Memory B cell (primary cell): ENCODE data around the gene CD2.
A peak's percentile ranks its signal among the peaks of the same experiment; 100 is the strongest.

Experiments used
- ATAC-seq: fragments of 150-1000 bp; cut with Tn5 transposase; 2 replicates; pipeline ENCODE4 v1.10.0; 2021; ENCODE audit warnings: low read depth, mild to moderate bottlenecking, moderate library complexity
- DNase-seq, 2 donors: peaks; one replicate each; pipeline ENCODE4 v3.0.0; 2022; ENCODE audit warnings: low spot score in 2 of 2
- H3K27ac Mint-ChIP-seq: one replicate; pipeline ENCODE4 v1.8.0; 2022; ENCODE audit warnings: mild to moderate bottlenecking, moderate library complexity, mixed read lengths
- H3K27me3 Mint-ChIP-seq: one replicate; pipeline ENCODE4 v1.8.0; 2022; ENCODE audit warnings: mixed read lengths
- H3K36me3 Mint-ChIP-seq: one replicate; pipeline ENCODE4 v1.8.0; 2022; ENCODE audit warnings: mild to moderate bottlenecking, mixed read lengths
- H3K4me1 Mint-ChIP-seq: one replicate; pipeline ENCODE4 v1.8.0; 2022; ENCODE audit warnings: mixed read lengths
- H3K4me3 Mint-ChIP-seq: one replicate; pipeline ENCODE4 v1.8.0; 2022; ENCODE audit warnings: mild to moderate bottlenecking, moderate library complexity, mixed read lengths
- H3K9me3 Mint-ChIP-seq: one replicate; pipeline ENCODE4 v1.8.0; 2022; ENCODE audit warnings: mixed read lengths

CD2 gene

GRCh38 chr1:116760996-116761665 lies 6.9 kb downstream of the CD2 start:
- no peak for ATAC-seq
- Mint-ChIP-seq H3K27me3 (no peaks in the 10 kb centered on the region), H3K27ac (no peak overlapping the region), H3K4me3 (no peak overlapping the region), H3K9me3 (no peaks in the 10 kb centered on the region), H3K4me1 (no peaks in the 10 kb centered on the region), H3K36me3 (no peaks in the 10 kb centered on the region)
- DNase-seq: no peak

- no peak for ATAC-seq
- no peaks in the 10 kb centered on the region for H3K27me3 Mint-ChIP-seq
- no peaks in the 10 kb centered on the region for H3K9me3 Mint-ChIP-seq
- DNase-seq: no peak
- no peaks in the 10 kb centered on the region for H3K36me3 Mint-ChIP-seq
- no peak overlapping the region for H3K27ac Mint-ChIP-seq
- H3K4me1 Mint-ChIP-seq: no peaks in the 10 kb centered on the region
- H3K4me3 Mint-ChIP-seq: no peak overlapping the region
Observed at GRCh38 chr1:116762281-116762680, 8.1 kb downstream of the CD2 start.

GRCh38 chr1:116762781-116763115 lies 8.5 kb downstream of the CD2 start:
- H3K27ac Mint-ChIP-seq: no peak overlapping the region
- no peaks in the 10 kb centered on the region for H3K36me3 Mint-ChIP-seq
- ATAC-seq (no peak), DNase-seq (no peak)
- no peaks in the 10 kb centered on the region for H3K9me3 Mint-ChIP-seq
- H3K4me1 Mint-ChIP-seq: no peaks in the 10 kb centered on the region
- H3K27me3 Mint-ChIP-seq: no peaks in the 10 kb centered on the region
- H3K4me3 Mint-ChIP-seq: no peak overlapping the region

- Mint-ChIP-seq H3K9me3 (no peaks in the 10 kb centered on the region), H3K4me3 (no peak overlapping the region), H3K27me3 (no peaks in the 10 kb centered on the region), H3K4me1 (peaks cover 3% of the 10 kb centered on the region), H3K27ac (no peak overlapping the region), H3K36me3 (no peaks in the 10 kb centered on the region)
- ATAC-seq: no peak
- DNase-seq: no peak
Observed at GRCh38 chr1:116763116-116763786, 9.0 kb downstream of the CD2 start.

- peaks cover 9% of the 10 kb centered on the region for H3K4me1 Mint-ChIP-seq
- H3K27me3 Mint-ChIP-seq: no peaks in the 10 kb centered on the region
- H3K4me3 Mint-ChIP-seq: no peak overlapping the region
- ATAC-seq: no peak
- no peak overlapping the region for H3K27ac Mint-ChIP-seq
- H3K36me3 Mint-ChIP-seq: no peaks in the 10 kb centered on the region
- H3K9me3 Mint-ChIP-seq: no peaks in the 10 kb centered on the region
- no peak for DNase-seq
Observed at GRCh38 chr1:116763787-116764465, 9.7 kb downstream of the CD2 start.

GRCh38 chr1:116764466-116764898 lies 10.3 kb downstream of the CD2 start:
- H3K36me3 Mint-ChIP-seq: no peaks in the 10 kb centered on the region
- no peak overlapping the region for H3K27ac Mint-ChIP-seq
- ATAC-seq (no peak), DNase-seq (no peak)
- H3K9me3 Mint-ChIP-seq: no peaks in the 10 kb centered on the region
- H3K4me3 Mint-ChIP-seq: no peak overlapping the region
- H3K27me3 Mint-ChIP-seq: no peaks in the 10 kb centered on the region
- peaks cover 15% of the 10 kb centered on the region for H3K4me1 Mint-ChIP-seq

GRCh38 chr1:116764906-116765862 lies 11.0 kb downstream of the CD2 start:
- DNase-seq (no peak), ATAC-seq (no peak)
- H3K27me3 Mint-ChIP-seq: no peaks in the 10 kb centered on the region
- no peaks in the 10 kb centered on the region for H3K9me3 Mint-ChIP-seq
- H3K4me1 Mint-ChIP-seq: peaks cover 18% of the 10 kb centered on the region
- H3K36me3 Mint-ChIP-seq: no peaks in the 10 kb centered on the region
- no peak overlapping the region for H3K27ac Mint-ChIP-seq
- no peak overlapping the region for H3K4me3 Mint-ChIP-seq

- Mint-ChIP-seq H3K4me1 (peaks cover 22% of the 10 kb centered on the region), H3K27ac (no peak overlapping the region), H3K9me3 (no peaks in the 10 kb centered on the region), H3K27me3 (no peaks in the 10 kb centered on the region), H3K4me3 (no peak overlapping the region), H3K36me3 (no peaks in the 10 kb centered on the region)
- ATAC-seq: no peak
- no peak for DNase-seq
Observed at GRCh38 chr1:116765962-116766361, 11.7 kb downstream of the CD2 start.

- DNase-seq (no peak), ATAC-seq (no peak)
- H3K4me1 Mint-ChIP-seq: peaks cover 22% of the 10 kb centered on the region
- no peaks in the 10 kb centered on the region for H3K9me3 Mint-ChIP-seq
- no peaks in the 10 kb centered on the region for H3K36me3 Mint-ChIP-seq
- no peak overlapping the region for H3K27ac Mint-ChIP-seq
- H3K4me3 Mint-ChIP-seq: no peak overlapping the region
- H3K27me3 Mint-ChIP-seq: no peaks in the 10 kb centered on the region
Observed at GRCh38 chr1:116766616-116767469, 12.6 kb downstream of the CD2 start.

- no peak overlapping the region for H3K27ac Mint-ChIP-seq
- peaks cover 22% of the 10 kb centered on the region for H3K4me1 Mint-ChIP-seq
- no peak for DNase-seq
- no peaks in the 10 kb centered on the region for H3K27me3 Mint-ChIP-seq
- H3K9me3 Mint-ChIP-seq: no peaks in the 10 kb centered on the region
- no peak overlapping the region for H3K4me3 Mint-ChIP-seq
- no peaks in the 10 kb centered on the region for H3K36me3 Mint-ChIP-seq
- ATAC-seq: no peak
Observed at GRCh38 chr1:116767782-116768382, 13.7 kb downstream of the CD2 start.

- H3K4me1 Mint-ChIP-seq: peaks cover 22% of the 10 kb centered on the region
- H3K27ac Mint-ChIP-seq: no peak overlapping the region
- H3K9me3 Mint-ChIP-seq: no peaks in the 10 kb centered on the region
- H3K4me3 Mint-ChIP-seq: no peak overlapping the region
- no peaks in the 10 kb centered on the region for H3K36me3 Mint-ChIP-seq
- no peaks in the 10 kb centered on the region for H3K27me3 Mint-ChIP-seq
- DNase-seq (no peak), ATAC-seq (no peak)
Observed at GRCh38 chr1:116768416-116769103, 14.3 kb downstream of the CD2 start.

GRCh38 chr1:116769104-116769452 lies 14.8 kb downstream of the CD2 start:
- no peak for ATAC-seq

More at GRCh38 chr1:116769104-116769452, 14.8 kb downstream of the CD2 start:
- peaks cover 22% of the 10 kb centered on the region for H3K4me1 Mint-ChIP-seq
- DNase-seq: no peak
- H3K27me3 Mint-ChIP-seq: no peaks in the 10 kb centered on the region
- no peaks in the 10 kb centered on the region for H3K9me3 Mint-ChIP-seq
- H3K4me3 Mint-ChIP-seq: no peak overlapping the region
- peak overlapping the region; percentile 17 for H3K27ac Mint-ChIP-seq
- no peaks in the 10 kb centered on the region for H3K36me3 Mint-ChIP-seq
